ENCODE results near the gene STC2. TPM values are rescaled to one million over a fixed set of nuclear protein-coding genes. Genes with fewer than 3 reads are reported as not detected.

The STC2 gene
- total and polyA plus RNA-seq, 2 experiments from 2014 or later, result 27.3 to 132 TPM

DNA sequence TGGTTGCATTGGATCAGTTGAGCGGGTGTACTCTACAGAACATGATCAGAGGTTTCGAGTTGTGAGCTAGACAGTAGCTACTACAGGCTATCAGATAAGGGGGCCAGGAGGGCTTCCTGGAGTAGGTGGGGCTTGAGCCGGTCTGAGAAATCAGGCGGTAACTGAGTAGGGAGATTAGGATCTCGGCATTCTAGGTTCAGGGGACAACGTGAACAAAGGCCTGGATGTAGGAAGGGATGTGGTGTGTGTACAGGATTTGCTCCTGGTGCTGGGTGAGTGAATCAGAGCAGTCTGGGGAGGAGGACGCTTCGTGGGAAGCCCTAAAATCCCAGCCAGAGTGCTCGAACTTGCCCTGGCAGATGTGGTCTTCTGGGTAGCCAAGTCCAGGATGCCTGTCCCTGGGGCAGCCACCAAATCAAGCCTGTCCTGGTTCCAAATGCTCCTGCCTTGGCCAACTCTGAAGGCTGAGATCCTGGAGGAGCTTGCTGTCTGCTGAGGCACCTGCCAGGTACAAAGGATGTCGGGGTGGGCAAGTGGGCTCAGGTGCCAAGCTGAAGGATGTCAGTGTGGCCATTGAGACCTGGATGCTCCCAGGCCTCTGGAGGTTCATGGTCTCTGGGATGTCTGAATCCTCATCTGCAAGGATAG lies 33.4 kb downstream of the STC2 start:
- peaks cover 22% of the 10 kb centered on the region for H3K4me1 ChIP-seq (ENCODE audit: insufficient read depth)

More for the DNA sequence above, 33.4 kb downstream of the STC2 start:
- H3K79me2 ChIP-seq (replicated peaks; ENCODE audit: insufficient read depth), result no peaks in the 10 kb centered on the region
- peak overlapping the region; percentile 64 for H3K4me2 ChIP-seq
- Mint-ChIP-seq H3K27me3 (ENCODE audit: insufficient read depth, low read depth, poor library complexity) (peaks cover 25% of the 10 kb centered on the region), H3K4me3 (peak overlapping the region; percentile 54; the same call in 1 of the 3 replicates), H3K36me3 (ENCODE audit: low read depth) (peaks cover 7% of the 10 kb centered on the region; the same call in 1 of the 3 replicates), H3K27ac (no peak overlapping the region), H3K4me1 (peaks cover 42% of the 10 kb centered on the region), H3K9me3 (peaks cover 12% of the 10 kb centered on the region)
- H3F3A ChIP-seq (replicated peaks; ENCODE audit: low read depth), result no peaks in the 10 kb centered on the region; the same call in 1 of the 2 replicates
- peak overlapping the region; percentile 36 for H3K4me3 ChIP-seq
- H2AFZ ChIP-seq, result peak overlapping the region; percentile 86
- no peak overlapping the region for H3K27ac ChIP-seq (ENCODE audit: low read depth)
- peaks cover 12% of the 10 kb centered on the region for H3K27me3 ChIP-seq (ENCODE audit: insufficient read depth)
- no peaks in the 10 kb centered on the region for H4K20me1 ChIP-seq (replicated peaks; ENCODE audit: insufficient read depth)
- DNase-seq (ENCODE audit: low spot score), result no peak
- no peak for ATAC-seq
- no peaks in the 10 kb centered on the region for H3K9me2 ChIP-seq (ENCODE audit: insufficient read depth)
- no peak for TF ChIP-seq POLR2AphosphoS5 (IDR thresholded peaks at IDR 0.05; ENCODE audit: low read depth)
- TF ChIP-seq CTCF (conservative IDR thresholded peaks at IDR 0.05; ENCODE audit: low read depth in 2 of 2), result no peak
- no peak for TF ChIP-seq ZNF331 (CRISPR knock-in tag; IDR thresholded peaks at IDR 0.05; ENCODE audit: low read depth)
- TF ChIP-seq JUNB (IDR thresholded peaks at IDR 0.05; ENCODE audit: unreplicated experiment), result no peak
- TF ChIP-seq, protein P1, sequence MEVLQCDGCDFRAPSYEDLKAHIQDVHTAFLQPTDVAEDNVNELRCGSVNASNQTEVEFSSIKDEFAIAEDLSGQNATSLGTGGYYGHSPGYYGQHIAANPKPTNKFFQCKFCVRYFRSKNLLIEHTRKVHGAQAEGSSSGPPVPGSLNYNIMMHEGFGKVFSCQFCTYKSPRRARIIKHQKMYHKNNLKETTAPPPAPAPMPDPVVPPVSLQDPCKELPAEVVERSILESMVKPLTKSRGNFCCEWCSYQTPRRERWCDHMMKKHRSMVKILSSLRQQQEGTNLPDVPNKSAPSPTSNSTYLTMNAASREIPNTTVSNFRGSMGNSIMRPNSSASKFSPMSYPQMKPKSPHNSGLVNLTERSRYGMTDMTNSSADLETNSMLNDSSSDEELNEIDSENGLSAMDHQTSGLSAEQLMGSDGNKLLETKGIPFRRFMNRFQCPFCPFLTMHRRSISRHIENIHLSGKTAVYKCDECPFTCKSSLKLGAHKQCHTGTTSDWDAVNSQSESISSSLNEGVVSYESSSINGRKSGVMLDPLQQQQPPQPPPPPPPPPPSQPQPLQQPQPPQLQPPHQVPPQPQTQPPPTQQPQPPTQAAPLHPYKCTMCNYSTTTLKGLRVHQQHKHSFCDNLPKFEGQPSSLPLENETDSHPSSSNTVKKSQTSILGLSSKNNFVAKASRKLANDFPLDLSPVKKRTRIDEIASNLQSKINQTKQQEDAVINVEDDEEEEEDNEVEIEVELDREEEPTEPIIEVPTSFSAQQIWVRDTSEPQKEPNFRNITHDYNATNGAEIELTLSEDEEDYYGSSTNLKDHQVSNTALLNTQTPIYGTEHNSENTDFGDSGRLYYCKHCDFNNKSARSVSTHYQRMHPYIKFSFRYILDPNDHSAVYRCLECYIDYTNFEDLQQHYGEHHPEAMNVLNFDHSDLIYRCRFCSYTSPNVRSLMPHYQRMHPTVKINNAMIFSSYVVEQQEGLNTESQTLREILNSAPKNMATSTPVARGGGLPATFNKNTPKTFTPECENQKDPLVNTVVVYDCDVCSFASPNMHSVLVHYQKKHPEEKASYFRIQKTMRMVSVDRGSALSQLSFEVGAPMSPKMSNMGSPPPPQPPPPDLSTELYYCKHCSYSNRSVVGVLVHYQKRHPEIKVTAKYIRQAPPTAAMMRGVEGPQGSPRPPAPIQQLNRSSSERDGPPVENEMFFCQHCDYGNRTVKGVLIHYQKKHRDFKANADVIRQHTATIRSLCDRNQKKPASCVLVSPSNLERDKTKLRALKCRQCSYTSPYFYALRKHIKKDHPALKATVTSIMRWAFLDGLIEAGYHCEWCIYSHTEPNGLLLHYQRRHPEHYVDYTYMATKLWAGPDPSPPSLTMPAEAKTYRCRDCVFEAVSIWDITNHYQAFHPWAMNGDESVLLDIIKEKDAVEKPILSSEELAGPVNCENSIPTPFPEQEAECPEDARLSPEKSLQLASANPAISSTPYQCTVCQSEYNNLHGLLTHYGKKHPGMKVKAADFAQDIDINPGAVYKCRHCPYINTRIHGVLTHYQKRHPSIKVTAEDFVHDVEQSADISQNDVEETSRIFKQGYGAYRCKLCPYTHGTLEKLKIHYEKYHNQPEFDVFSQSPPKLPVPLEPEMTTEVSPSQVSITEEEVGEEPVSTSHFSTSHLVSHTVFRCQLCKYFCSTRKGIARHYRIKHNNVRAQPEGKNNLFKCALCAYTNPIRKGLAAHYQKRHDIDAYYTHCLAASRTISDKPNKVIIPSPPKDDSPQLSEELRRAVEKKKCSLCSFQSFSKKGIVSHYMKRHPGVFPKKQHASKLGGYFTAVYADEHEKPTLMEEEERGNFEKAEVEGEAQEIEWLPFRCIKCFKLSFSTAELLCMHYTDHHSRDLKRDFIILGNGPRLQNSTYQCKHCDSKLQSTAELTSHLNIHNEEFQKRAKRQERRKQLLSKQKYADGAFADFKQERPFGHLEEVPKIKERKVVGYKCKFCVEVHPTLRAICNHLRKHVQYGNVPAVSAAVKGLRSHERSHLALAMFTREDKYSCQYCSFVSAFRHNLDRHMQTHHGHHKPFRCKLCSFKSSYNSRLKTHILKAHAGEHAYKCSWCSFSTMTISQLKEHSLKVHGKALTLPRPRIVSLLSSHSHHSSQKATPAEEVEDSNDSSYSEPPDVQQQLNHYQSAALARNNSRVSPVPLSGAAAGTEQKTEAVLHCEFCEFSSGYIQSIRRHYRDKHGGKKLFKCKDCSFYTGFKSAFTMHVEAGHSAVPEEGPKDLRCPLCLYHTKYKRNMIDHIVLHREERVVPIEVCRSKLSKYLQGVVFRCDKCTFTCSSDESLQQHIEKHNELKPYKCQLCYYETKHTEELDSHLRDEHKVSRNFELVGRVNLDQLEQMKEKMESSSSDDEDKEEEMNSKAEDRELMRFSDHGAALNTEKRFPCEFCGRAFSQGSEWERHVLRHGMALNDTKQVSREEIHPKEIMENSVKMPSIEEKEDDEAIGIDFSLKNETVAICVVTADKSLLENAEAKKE (CRISPR knock-in tag; IDR thresholded peaks at IDR 0.05), result no peak
- TF ChIP-seq ETS1 (IDR thresholded peaks at IDR 0.05), result no peak
- no peak for TF ChIP-seq EZH2phosphoT487 (IDR thresholded peaks at IDR 0.05; ENCODE audit: unreplicated experiment)
- TF ChIP-seq CREB1 (CRISPR knock-in tag; IDR thresholded peaks at IDR 0.05; ENCODE audit: low read depth), result no peak
- TF ChIP-seq STAT1 (IDR thresholded peaks at IDR 0.05; ENCODE audit: unreplicated experiment), result no peak
- TF ChIP-seq EZH2 (IDR thresholded peaks at IDR 0.05; ENCODE audit: low read depth, unreplicated experiment), result no peak
- no peak for TF ChIP-seq ZNF114 (CRISPR knock-in tag; IDR thresholded peaks at IDR 0.05)
- TF ChIP-seq, protein P2, sequence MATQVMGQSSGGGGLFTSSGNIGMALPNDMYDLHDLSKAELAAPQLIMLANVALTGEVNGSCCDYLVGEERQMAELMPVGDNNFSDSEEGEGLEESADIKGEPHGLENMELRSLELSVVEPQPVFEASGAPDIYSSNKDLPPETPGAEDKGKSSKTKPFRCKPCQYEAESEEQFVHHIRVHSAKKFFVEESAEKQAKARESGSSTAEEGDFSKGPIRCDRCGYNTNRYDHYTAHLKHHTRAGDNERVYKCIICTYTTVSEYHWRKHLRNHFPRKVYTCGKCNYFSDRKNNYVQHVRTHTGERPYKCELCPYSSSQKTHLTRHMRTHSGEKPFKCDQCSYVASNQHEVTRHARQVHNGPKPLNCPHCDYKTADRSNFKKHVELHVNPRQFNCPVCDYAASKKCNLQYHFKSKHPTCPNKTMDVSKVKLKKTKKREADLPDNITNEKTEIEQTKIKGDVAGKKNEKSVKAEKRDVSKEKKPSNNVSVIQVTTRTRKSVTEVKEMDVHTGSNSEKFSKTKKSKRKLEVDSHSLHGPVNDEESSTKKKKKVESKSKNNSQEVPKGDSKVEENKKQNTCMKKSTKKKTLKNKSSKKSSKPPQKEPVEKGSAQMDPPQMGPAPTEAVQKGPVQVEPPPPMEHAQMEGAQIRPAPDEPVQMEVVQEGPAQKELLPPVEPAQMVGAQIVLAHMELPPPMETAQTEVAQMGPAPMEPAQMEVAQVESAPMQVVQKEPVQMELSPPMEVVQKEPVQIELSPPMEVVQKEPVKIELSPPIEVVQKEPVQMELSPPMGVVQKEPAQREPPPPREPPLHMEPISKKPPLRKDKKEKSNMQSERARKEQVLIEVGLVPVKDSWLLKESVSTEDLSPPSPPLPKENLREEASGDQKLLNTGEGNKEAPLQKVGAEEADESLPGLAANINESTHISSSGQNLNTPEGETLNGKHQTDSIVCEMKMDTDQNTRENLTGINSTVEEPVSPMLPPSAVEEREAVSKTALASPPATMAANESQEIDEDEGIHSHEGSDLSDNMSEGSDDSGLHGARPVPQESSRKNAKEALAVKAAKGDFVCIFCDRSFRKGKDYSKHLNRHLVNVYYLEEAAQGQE (IDR thresholded peaks at IDR 0.05; ENCODE audit: unreplicated experiment), result no peak
- TF ChIP-seq NANOG (IDR thresholded peaks at IDR 0.05; ENCODE audit: borderline replicate concordance), result no peak
- H3K36me3 ChIP-seq (ENCODE audit: insufficient read depth), result no peaks in the 10 kb centered on the region

All from GM23338 (cell line).